22Rv1 (cell line): ENCODE measurements around the gene EIF3J.

ENCODE experiments used
- CTCF ChIP-seq: fragments of 450-650 bp; IDR thresholded peaks from 2 replicates; pipeline ENCODE4 v1.5.1; 2017; ENCODE audit warnings: mild to moderate bottlenecking
- ZFX ChIP-seq: fragments of 450-650 bp; IDR thresholded peaks from 2 replicates; pipeline ENCODE4 v1.6.1; 2017; ENCODE audit warnings: antibody characterized with exemption, borderline replicate concordance

GRCh38 chr15:44596511-44597010 is 59.6 kb downstream of the EIF3J start:
- TF ChIP-seq CTCF (no peak), ZFX (no peak)
